HPDE6-E6E7 (cell line): ENCODE measurements around the gene U2SURP.

Experiments used
- DNase-seq: peaks from one replicate; pipeline ENCODE4 v3.0.0; 2011; ENCODE audit warnings: missing footprints; ENCODE audit errors: extremely low spot score

Gene U2SURP

DNA sequence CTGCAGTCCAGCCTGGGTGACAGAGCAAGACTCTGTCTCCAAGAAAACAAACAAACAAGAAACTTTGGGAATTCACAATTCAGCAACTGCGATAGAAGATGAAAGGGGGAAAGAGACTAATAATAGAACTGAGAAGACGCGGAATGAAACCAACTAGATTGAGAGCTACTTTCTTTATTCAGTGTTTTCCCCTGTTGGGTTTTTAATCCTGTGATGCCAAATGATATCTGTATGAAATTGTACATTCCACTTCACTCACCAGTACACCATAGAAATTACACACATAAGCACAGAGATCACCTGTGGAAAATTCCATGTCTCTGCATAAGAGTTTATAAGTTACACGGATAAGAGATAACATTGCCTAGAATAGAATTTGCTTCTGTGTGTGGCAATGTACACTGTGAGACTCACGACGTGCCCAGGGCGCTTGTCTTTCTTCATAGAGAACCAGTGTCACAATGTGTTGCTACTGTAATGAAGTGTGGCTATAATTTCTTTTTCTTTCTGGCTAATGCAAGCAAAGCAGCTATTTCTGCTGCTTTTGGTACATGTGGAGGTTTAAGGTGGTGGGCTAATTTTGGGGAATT, 100.5 kb downstream of the U2SURP start:
- DNase-seq = no peak

DNA sequence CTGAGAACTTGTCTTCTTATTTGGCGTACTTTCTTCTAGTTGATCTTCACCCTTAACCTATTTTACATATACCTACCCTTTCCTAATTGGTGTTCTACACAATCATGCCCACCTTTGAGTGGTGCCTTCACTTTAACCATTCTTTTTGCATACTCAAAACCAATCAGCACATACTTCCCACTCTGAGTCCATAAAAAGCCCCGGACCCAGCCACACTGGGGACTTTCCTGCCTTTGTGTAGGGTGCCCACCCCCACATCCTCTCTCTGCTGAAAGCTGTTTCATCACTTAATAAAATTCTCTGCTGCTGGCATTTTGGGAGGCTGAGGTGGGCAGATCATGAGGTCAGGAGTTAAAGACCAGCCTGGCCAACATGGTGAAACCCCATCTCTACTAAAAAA, 102.3 kb downstream of the U2SURP start:
- no peak for DNase-seq

DNA sequence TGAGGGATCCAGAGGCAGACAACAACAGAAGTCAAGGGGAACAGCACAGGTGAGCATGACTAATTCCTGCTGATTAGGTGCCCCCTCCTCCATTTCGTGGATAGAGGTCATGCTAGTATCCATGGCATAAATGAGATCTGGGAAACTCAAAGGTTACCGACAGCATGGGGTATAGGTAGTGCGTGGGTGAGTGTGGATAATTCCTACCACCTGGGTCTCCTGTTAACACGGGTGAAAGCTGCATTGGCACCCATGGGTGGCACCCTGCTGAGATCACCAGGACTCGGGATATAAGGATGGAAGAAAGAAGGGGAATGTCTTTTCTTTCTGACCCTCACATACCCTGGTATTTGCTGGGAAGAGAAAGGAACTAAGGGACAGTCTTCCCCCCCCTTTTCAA, 103.8 kb downstream of the U2SURP start:
- no peak for DNase-seq

DNA sequence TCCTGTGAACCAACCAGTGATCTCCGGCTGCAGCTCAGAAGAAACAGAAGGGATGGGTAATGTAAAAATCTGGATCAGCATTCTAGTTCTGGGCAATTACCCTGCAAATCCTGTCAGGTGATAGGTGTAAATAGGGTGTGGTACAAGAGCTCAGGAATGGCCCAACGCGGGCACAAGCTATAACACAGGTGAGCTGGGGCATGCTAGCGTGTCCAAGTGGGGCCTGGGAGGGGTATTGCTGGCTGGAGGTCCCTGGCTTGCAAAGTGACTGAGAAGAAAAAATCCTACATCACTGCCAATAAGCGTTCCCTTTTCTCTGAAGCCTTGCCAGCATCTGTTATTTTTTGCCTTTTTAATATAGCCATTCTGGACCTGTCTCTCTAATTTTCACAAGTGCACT, 108.5 kb downstream of the U2SURP start:
- no peak for DNase-seq
